HTR-8/SVneo (cell line): ENCODE measurements around the gene CXCR5.
"Not testable (repeated sequence)": the region's sequence is repeated elsewhere in the genome, so short reads cannot be mapped to it uniquely, and the experiment has no call there.

ENCODE experiments used
- DNase-seq: peaks from one replicate; pipeline ENCODE4 v3.0.0; 2011; ENCODE audit warnings: low spot score, mixed read lengths; ENCODE audit not compliant: insufficient read length
- FAIRE-seq: peaks from 2 replicates; lab custom pipeline; 2011; peaks lifted over from hg19 to GRCh38; lab: Jason Lieb, UNC

Gene CXCR5, protein sequence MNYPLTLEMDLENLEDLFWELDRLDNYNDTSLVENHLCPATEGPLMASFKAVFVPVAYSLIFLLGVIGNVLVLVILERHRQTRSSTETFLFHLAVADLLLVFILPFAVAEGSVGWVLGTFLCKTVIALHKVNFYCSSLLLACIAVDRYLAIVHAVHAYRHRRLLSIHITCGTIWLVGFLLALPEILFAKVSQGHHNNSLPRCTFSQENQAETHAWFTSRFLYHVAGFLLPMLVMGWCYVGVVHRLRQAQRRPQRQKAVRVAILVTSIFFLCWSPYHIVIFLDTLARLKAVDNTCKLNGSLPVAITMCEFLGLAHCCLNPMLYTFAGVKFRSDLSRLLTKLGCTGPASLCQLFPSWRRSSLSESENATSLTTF

DNA sequence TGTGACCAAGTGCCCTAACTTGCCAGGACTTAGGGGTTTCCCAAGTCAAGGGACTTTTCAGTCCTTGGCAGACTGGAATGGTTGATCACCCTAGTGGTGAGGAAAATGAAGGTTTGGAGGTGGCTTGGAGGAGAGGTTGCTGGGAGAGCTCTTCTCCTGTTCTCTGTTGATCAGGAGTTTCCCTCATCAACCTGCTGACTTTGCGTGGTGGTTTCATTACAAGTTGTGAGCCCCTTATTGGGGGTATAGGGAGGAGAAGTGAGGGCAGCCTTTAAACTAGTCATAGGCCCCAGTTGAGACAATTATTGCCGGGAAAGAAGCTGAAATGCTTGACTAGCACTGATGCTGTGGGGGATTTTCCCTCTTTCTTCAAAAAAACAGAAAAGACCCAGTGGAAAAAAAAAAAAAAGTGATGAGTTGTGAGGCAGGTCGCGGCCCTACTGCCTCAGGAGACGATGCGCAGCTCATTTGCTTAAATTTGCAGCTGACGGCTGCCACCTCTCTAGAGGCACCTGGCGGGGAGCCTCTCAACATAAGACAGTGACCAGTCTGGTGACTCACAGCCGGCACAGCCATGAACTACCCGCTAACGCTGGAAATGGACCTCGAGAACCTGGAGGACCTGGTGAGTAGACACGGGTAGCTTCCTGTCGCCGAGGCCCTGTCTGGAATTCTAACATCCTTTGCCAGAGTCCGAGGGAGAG lies at the start of gene CXCR5:
Gene CXCR5 (plus strand): TSS at position 525 of the 704 bp plus-strand sequence. CDS start 50 bp downstream, at position 575.
- no peak for DNase-seq
- no peak for FAIRE-seq

DNA sequence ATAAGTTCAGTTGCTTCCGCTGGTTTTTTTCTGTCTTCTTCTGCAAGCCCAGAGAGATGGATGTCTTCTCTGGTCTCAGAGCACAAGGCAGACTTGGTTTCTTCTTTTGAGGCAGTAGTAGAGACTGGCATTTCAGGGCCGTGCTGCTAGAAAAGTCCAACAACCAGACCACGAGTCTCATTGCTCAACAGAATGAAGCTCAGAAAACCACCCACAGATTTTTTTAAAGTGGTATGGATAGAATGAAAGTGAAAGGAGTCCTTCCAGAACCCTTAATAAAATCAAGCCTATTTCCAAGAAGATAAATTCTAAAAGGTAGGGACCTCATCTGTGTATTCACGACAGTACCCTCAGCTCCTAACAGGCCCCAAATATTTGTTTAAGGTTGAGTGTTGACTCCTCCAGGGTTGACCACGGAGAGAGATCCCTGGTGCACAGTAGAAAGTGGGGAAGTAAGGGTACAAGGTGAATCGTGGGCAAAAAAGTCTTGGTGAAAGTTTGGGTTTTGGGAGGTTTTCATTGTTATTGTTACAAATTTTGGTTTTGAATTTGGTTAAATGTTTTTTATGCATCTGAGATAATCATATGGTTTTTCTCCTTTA lies 49.2 kb upstream of the CXCR5 start:
- no peak for FAIRE-seq
- DNase-seq = no peak

DNA sequence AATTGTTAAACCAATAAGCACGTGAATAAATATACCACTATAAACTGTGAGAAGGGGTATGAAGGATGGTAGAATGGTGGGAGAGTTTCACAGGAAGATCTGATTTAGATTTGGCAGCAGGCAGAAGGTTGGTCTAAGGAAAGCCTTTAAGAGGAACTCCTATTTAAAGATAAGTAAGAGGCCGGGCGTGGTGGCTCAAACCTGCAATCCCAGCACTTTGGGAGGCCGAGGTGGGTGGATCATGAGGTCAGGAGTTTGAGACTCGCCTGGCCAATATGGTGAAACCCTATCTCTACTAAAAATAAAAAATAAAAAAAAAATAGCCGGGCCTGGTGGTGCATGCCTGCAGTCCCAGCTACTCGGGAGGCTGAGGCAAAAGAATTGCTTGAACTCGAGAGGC lies 45.8 kb upstream of the CXCR5 start:
- FAIRE-seq (no peak), DNase-seq (no peak)

DNA sequence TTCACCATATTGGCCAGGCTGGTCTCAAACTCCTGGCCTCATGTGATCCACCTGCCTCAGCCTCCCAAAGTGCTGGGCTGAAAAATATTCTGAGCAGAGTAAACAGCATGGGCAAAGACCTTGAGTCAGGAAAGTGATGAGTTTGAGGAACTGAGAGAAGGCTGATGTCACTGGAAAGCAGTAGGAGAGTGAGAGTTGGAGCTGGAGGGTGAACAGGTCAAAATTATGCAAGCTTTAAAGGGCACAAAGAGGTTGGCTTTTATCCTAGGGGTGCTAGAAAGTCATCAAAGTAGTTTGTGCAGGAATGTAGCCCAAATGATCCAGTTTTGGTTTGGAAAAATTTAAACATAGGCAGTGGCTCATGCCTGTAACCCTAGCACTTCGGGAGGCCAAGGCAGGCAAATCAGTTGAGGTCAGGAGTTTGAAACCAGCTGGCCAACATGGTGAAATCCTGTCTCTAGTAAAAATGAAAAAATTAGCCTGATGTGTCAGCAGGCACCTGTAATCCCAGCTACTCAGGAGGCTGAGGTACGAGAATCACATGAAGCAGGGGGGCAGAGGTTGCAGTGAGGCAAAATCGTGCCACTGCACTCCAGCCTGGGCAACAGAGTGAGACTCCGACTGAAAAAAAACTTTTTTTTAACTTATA lies 44.7 kb upstream of the CXCR5 start:
- no peak for DNase-seq
- FAIRE-seq = no peak

DNA sequence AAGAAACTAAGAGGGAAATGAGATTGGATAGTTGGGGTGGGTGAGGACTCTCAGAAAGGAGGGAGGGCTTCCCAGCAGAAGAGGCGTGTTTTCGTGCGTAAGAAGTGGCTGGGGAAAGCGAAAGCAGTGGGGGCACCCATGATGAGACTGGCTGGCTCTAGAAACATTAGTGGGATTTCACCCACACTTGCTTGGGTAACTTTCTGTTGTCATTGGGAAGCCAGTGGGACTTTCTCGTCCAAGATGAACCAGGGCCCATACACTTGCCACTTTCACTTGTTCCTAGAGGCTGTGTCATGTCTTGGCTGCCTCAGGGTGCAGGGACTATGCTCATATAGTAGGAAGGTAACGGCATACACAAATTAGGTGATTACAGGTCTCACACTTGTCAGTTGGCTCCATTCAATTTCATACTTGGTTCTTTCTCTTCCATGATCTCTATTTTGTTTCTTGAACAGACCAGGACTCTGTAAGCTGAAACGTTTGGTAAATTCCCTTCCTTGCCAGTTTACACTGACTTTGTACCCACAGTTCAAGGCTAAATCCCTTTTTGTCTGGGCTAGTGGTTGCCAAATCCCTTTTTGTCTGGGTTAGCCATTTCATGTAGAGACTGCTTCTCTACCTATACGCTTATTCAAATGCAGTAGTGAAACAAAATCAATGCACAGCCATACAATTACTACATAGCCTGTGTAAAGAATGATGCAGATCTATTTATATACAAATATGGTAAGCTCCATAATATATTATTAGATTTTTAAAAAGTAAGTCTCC lies 42.0 kb upstream of the CXCR5 start:
- DNase-seq (no peak), FAIRE-seq (no peak)

DNA sequence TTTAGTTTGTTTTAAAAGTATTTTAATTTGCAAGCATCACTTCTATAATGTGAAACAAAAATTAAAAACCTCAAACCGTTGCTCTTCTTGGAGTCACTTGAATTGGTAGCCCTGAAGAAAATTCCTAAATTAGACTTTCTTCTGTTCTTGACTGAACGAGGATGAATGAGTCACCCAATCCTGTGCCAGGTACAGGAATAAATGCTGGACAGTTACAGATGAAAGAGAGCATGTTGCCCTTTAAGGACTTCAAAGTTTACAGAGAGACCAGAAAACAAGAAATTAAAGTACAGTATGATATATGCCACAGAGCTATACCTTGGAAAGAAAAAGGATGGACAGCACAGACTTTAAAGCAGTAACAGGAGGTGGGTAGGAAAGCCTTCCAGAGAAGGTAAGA lies 41.3 kb upstream of the CXCR5 start:
- DNase-seq (no peak), FAIRE-seq (no peak)

DNA sequence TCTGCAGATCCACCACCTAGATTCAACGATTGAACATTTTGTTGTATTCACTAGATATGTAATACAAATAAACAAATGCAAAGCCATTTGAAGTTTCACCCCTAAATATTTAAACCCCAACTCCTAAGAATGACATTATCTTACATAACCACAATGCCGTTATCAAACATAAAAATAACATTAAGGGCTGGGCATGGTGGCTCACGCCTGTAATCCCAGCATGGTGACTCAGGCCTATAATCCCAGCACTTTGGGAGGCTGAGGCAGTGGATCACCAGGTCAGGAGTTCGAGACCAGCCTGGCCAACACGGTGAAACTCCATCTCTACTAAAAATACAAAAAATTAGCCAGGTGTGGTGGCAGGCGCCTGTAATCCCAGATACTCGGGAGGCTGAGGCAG lies 40.8 kb upstream of the CXCR5 start:
- FAIRE-seq, DNase-seq: not testable (repeated sequence)

DNA sequence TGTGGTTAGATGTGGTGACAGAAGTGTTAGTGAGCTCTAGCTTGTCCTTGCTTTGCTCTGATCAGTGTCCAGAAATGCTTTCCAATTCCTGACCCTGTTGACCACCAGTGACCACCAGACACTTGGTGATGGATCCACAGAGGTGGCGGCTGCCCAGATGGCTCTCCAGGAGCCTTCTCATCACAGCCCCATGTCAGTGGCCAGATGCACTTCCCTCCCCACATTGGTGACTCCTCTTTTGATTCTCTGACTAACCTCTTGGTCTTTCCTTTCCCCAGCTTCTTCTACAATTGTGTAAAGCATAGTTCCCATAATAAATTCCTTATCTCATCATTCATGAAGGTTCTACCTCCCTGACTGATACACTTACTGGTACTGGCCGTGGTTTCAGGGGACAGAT lies 40.1 kb upstream of the CXCR5 start:
- DNase-seq = no peak
- FAIRE-seq = no peak

DNA sequence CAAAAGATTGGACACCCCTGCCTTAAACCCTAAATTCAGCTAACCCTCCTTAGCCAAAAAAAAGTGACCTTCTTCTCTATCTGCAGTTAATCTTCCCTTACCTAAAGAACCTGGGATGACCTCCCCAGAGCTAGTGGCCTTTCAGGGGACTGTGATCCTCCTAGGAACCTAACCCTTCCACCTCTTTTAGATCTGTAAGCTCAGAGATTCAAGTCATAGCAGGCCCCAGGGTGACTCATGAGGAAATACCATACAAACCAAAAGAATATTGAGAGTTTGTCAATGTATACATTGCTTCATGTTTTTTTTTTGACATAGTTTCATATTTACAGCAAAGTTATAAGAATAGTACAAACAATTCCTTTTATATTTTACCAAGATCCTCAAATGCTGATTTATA lies 38.3 kb upstream of the CXCR5 start:
- DNase-seq (peak; percentile 63), FAIRE-seq (no peak)

DNA sequence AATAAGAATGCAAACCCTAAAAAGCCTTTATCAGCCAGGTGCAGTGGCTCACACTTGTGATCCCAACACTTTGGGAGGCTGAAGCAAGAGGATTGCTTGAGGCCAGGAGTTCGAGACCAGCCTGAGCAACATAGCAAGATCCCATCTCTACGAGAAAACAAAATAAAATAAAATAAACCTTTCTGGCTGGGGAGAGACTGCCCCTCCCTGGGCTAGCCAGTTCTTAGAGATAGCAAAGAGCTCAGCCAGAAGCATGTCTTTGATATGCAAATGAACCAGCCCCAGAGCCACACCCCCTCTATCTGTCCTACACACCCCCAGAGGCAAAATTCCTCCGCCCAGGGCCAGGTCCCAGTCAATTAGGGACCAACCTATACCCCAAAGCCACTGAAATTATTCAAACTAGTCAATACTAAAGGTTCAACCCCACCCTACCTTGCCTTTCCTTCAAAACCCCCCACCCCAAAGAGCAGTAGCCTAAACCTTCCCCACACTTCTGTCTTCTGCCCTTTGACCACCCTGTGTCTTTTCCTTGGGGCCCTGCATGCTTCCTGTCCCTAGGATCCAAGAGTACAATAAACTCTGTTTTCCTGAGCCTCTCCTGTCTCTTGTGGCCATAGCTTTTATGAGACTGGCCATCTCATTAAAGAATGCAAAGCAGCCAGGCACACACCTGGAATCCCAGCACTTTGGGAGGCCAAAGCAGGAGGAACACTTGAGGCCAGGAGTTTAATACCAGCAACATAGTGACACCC lies 37.3 kb upstream of the CXCR5 start:
- DNase-seq (no peak), FAIRE-seq (no peak)

DNA sequence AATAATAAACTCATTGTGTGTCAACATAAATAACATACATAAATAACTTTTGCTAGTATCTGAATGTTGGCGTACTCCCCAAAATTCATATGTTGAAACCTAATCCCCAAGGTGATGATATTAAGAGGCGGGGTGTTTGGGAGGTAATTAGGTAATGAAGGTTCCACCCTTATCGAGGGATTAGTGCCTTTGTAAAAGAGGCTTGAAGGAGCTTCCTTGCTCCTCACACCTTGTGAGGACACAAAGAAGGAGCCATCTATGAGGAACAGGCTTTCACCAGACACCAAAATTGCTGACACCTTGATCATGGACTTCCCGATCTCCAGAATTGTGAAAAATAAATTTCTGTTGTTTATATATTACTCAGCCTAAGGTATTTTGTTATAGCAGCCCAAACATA lies 33.9 kb upstream of the CXCR5 start:
- DNase-seq (no peak), FAIRE-seq (no peak)

DNA sequence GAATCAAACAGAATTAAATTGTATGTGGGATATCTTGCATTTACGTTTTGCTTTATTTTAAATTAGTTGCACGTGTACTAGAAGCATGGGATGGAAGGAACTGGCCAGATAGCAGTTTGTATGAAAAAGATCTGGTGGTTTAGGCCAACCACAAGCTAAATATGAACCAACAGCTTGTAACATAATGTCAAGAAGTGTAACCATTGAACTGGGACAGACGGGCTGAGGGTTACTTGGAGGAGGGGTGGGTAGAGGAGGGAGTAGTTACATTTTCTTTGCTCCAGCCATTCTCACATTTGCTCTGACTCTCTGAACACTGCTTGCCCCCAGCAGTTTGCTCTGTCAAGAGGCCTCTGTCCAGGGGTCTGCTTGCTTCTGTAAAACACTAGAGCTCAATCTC lies 31.7 kb upstream of the CXCR5 start:
- DNase-seq (no peak), FAIRE-seq (no peak)

DNA sequence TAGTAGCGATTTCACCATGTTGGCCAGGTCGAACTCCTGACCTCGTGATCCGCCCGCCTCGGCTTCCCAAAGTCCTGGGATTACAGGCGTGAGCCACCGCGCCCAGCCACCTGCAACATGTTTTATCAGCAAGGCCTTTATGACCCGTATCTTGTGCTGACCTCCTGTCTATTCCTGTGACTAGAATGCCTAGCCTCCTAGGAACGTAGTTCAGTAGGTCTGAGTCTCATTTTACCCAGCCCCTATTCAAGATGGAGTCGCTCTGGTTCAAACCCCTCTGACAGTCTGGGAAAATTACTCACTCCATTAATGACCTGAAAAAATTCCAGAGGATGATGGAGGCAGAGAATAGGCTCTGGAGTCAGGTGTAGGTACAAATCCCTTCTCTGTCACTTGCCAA lies 30.0 kb upstream of the CXCR5 start:
- FAIRE-seq = no peak
- DNase-seq = no peak

DNA sequence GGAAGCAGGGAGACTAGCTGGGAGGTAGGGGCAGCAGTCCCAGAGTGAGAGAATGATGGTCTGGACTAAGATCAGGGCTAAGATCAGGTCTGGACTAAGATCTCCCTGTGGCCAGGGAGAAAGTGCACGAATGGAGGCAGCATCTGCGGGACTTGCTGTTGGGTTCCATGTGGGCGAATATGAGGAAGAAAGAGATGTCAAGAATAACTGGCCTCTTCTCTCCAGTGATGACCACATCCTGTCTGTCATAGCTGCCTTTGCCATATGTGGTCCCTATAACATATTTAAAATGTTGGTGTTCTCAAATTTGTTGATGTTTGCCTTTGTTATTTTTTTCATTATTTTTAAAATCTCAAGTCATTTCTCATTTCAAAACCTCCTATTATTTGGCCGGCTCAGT lies 27.4 kb upstream of the CXCR5 start:
- no peak for DNase-seq

DNA sequence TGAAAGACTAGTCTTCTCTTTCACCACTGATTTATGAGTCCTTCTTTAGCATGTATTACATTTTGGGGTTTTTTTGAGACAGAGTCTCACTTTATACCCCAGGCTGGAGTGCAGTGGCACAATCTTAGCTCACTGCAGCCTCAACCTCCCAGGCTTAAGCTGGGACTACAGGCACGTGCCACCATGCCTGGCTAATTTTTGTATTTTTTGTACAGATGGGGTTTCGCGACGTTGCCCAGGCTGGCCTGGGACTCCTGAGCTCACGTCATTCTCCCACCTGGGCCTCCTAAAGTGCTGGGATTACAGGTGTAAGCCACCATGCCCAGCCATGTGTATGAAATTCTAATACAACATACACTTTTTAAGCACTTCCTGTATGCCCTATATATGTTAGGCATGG lies 26.3 kb upstream of the CXCR5 start:
- FAIRE-seq = no peak
- DNase-seq = no peak

More for the DNA sequence above, 27.4 kb upstream of the CXCR5 start:
- FAIRE-seq = no peak

DNA sequence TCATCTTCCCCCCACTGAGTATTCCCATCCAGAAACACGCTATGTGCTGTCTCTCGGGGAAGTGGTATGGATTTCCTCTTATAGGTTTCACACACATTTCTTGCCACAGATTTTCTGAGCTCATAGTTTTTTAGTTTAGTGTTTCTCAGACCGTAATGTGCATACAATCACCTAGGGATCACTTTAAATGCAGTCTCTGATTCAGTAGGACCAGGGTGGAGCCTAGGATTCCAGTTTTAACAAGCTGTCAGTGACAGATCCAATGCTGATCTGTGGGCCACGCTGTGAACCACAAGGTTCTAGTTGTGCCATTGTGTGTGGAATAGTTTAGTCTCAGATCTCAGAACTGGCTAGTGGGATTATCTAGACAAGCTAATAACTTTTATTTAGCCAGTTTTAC lies 23.7 kb upstream of the CXCR5 start:
- FAIRE-seq = no peak
- DNase-seq = no peak

DNA sequence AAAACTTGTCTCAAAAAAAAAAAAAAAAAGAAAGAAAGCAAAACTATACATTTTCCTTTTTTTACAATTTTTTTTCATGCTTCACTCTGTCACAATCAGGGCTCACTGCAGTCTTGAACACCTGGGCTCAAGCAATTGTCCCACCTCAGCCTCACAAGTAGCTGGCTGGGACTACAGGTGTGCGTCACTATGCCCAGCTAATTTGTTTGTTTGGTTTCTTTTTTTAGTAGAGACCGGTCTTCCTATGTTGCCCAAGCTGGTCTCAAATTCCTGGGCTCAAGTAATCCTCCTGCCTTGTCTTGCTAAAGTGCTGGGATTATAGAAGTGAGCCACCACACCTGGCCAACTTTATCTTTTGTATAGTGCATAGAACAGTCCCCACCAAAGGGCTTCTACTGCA lies 15.0 kb upstream of the CXCR5 start:
- DNase-seq = no peak
- FAIRE-seq = no peak

DNA sequence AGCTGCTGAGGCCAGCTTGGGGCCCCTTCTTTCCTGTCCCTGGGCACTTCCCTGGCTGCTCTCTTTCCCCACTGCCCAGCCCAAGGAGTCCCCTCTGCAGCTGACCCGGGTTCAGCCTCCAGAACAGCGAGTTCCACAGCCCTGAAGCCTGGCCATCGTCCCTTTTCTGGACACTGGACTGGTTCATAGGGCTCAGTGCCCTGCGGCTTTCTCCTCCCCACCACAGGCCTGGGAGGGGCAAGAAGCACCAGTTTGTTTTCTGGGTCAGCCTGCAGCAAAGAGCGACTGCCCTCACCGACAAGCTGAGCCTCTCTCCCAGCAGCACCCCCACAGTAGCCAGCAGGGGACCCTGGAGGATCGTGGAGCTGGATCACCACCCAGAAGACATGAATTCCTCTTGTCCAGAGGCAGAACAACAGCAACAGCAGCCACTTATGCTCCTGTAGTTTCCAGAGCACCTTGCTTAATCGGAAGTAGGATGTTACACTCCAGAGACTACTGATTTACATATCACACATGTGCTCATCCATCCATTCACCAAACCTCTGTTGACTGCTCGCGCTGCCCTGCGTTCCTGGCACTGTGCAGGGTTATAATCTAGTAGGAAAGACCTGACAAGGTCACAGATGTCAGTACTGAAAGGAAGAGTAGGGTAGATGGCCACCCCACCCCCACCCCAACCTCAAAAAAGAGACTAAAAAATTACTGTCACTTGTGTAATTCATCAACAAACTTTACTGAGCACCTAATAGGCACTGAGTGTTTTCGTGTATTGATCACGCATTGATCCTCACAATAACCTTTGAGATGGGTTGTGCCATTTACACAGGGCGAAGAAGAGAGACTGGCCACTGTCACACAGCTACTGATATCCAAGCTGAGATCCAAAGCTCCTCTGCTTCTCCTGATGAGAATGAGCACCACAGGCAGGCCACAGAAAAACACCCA lies 13.0 kb upstream of the CXCR5 start:
- DNase-seq (no peak), FAIRE-seq (no peak)
